COR-L47 (cell line): ENCODE data around the gene EIF3CL.
"Not testable (repeated sequence)": the region's sequence is repeated elsewhere in the genome, so short reads cannot be mapped to it uniquely, and the experiment has no call there.

Experiments used
- DNase-seq: peaks from one replicate; lab custom pipeline; 2025; lab: John Stamatoyannopoulos, UW

Gene EIF3CL

GRCh38 chr16:28362600-28362999 lies 41.0 kb downstream of the EIF3CL start:
- DNase-seq, result not testable (repeated sequence)

- DNase-seq, result not testable (repeated sequence)
These were observed 65.4 kb downstream of the EIF3CL start for GRCh38 chr16:28338230-28338629.

DNA sequence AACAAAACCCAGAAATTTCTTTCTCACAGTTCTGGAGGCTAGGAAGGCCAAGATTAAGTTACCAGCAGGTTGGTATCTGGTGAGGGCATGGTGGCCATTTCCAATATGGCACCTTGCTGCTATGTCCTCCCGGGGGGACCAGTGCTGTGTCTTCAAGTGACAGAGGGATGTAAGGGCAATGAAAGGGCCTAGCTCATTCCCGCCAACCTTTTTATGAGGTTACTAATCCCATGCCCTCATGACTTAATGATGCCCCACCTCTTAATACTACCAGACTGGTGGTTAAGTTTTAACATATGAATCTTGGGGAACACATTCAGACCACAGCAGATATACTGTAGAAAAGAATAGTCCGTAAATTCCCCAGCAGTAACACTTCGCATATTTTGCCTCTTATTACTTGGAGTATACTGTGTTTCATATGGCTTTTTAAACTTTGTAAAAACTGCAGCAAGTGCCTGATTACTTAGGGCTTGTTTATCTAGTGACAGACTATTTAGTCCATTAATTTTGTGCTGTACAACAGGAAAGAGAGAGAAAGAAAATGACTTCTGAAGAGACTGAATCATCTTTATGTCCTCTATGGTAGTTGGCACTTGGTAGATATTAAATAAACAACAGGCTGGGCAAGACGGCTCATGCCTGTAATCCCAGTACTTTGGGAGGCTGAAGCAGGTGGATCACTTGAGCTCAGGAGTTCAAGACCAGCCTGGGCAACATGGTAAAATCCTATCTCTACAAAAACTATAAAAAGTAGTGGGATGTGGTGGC lies 66.5 kb downstream of the EIF3CL start:
- DNase-seq, result not testable (repeated sequence)

DNA sequence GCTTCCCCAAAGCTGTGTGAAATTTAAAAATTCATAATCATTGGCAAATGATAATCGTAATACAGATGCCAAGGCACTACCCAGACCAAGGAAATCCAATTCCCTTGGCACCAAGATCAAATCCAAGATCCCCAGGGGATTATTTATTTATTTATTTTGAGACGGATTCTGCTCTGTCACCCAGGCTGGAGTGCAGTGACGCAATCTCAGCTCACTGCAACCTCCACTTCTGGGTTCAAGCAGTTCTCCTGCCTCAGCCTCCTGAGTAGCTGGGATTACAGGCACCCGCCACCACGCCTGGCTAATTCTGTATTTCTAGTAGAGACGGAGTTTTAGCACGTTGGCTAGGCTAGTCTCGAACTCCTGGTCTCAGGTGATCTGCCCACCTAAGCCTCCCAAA lies 68.0 kb downstream of the EIF3CL start:
- not testable (repeated sequence) for DNase-seq

- DNase-seq, result not testable (repeated sequence)
These were observed 71.0 kb downstream of the EIF3CL start for GRCh38 chr16:28332632-28333031.

DNA sequence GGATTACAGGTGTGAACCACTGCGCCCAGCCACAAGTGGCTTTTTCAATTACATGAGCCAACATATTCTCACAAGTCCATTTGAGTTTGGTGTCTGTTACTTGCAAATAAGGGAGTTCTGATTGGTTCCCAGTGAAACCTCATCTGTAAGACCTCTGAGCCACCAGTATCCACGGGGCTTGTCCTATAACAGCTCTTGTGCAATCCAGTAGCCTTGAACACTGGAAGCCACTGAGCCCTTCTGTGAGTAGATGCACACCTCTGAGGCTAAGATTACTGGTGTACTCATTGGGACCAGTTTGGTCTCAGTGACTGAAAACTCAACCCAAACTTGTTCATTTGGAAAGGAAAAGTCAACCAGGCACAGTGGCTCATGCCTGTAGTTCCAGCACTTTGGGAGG lies 72.7 kb downstream of the EIF3CL start:
- not testable (repeated sequence) for DNase-seq

- DNase-seq, result not testable (repeated sequence)
These were observed 73.4 kb downstream of the EIF3CL start for GRCh38 chr16:28330232-28330631.
